ENCODE measurements around the gene FBXO2. TPM values are rescaled to one million over a fixed set of nuclear protein-coding genes. Genes with fewer than 3 reads are reported as not detected.

Gene FBXO2
- total and polyA plus RNA-seq, 2 donors (not counting 1 experiment from before 2014, with no cell fraction given): 0.87 to 2.6 TPM

- TF ChIP-seq CTCF (conservative IDR thresholded peaks at IDR 0.05 in 1 of 2, IDR thresholded peaks at IDR 0.05 in 1 of 2; ENCODE audit: low read depth in 1 of 2, low read length in 2 of 2) (no peak), EZH2 (IDR thresholded peaks at IDR 0.05; ENCODE audit: low read length, missing control alignments) (no peak)
- Histone ChIP-seq H3K9me3 (ENCODE audit: control insufficient read depth, insufficient read depth, low read depth, low read length) (no peaks in the 10 kb centered on the region), H3K4me1 (ENCODE audit: control insufficient read depth, extremely low read depth, insufficient read depth, low read length) (no peaks in the 10 kb centered on the region), H3K9ac (ENCODE audit: insufficient read depth, low read length) (no peak overlapping the region), H3K79me2 (ENCODE audit: control insufficient read depth, insufficient read depth, low read length) (no peaks in the 10 kb centered on the region), H3K27me3 (ENCODE audit: control insufficient read depth, insufficient read depth, low read length) (no peaks in the 10 kb centered on the region), H3K36me3 (ENCODE audit: control insufficient read depth, insufficient read depth, low read length) (peaks cover 17% of the 10 kb centered on the region), H3K27ac (ENCODE audit: insufficient read depth, low read length) (no peak overlapping the region), H2AFZ (ENCODE audit: low read length) (no peak overlapping the region), H4K20me1 (ENCODE audit: control insufficient read depth, extremely low read depth, insufficient read depth, low read length) (no peaks in the 10 kb centered on the region), H3K4me3 (replicated peaks in 1 of 4; ENCODE audit: control extremely low read depth in 1 of 4, insufficient read depth in 1 of 4, low read depth in 3 of 4, low read length in 4 of 4) (no peak overlapping the region), H3K4me2 (ENCODE audit: extremely low read depth, insufficient read depth, low read length) (no peak overlapping the region)
- no peak for DNase-seq (ENCODE audit: low read depth in 2 of 2)
Observed at GRCh38 chr1:11674488-11674887, 20.3 kb upstream of the FBXO2 start.

- Histone ChIP-seq H3K27me3 (ENCODE audit: control insufficient read depth, insufficient read depth, low read length) (no peaks in the 10 kb centered on the region), H3K4me3 (replicated peaks in 1 of 4; ENCODE audit: control extremely low read depth in 1 of 4, insufficient read depth in 1 of 4, low read depth in 3 of 4, low read length in 4 of 4) (no peak overlapping the region), H3K27ac (ENCODE audit: insufficient read depth, low read length) (no peak overlapping the region), H3K9me3 (ENCODE audit: control insufficient read depth, insufficient read depth, low read depth, low read length) (no peaks in the 10 kb centered on the region), H3K9ac (ENCODE audit: insufficient read depth, low read length) (no peak overlapping the region), H3K4me2 (ENCODE audit: extremely low read depth, insufficient read depth, low read length) (no peak overlapping the region), H2AFZ (ENCODE audit: low read length) (no peak overlapping the region), H3K4me1 (ENCODE audit: control insufficient read depth, extremely low read depth, insufficient read depth, low read length) (no peaks in the 10 kb centered on the region), H4K20me1 (ENCODE audit: control insufficient read depth, extremely low read depth, insufficient read depth, low read length) (no peaks in the 10 kb centered on the region), H3K36me3 (ENCODE audit: control insufficient read depth, insufficient read depth, low read length) (peaks cover 17% of the 10 kb centered on the region), H3K79me2 (ENCODE audit: control insufficient read depth, insufficient read depth, low read length) (no peaks in the 10 kb centered on the region)
- no peak for DNase-seq (ENCODE audit: low read depth in 2 of 2)
- TF ChIP-seq CTCF (conservative IDR thresholded peaks at IDR 0.05 in 1 of 2, IDR thresholded peaks at IDR 0.05 in 1 of 2; ENCODE audit: low read depth in 1 of 2, low read length in 2 of 2) (no peak), EZH2 (IDR thresholded peaks at IDR 0.05; ENCODE audit: low read length, missing control alignments) (no peak)
Observed at GRCh38 chr1:11673089-11673769, 19.0 kb upstream of the FBXO2 start.

GRCh38 chr1:11671544-11672286 is 17.5 kb upstream of the FBXO2 start:
- TF ChIP-seq CTCF (conservative IDR thresholded peaks at IDR 0.05 in 1 of 2, IDR thresholded peaks at IDR 0.05 in 1 of 2; ENCODE audit: low read depth in 1 of 2, low read length in 2 of 2) (no peak), EZH2 (IDR thresholded peaks at IDR 0.05; ENCODE audit: low read length, missing control alignments) (no peak)
- H3K27ac ChIP-seq (ENCODE audit: insufficient read depth, low read length): no peak overlapping the region
- no peaks in the 10 kb centered on the region for H3K4me1 ChIP-seq (ENCODE audit: control insufficient read depth, extremely low read depth, insufficient read depth, low read length)
- peaks cover 17% of the 10 kb centered on the region for H3K36me3 ChIP-seq (ENCODE audit: control insufficient read depth, insufficient read depth, low read length)
- H4K20me1 ChIP-seq (ENCODE audit: control insufficient read depth, extremely low read depth, insufficient read depth, low read length): no peaks in the 10 kb centered on the region
- H3K9me3 ChIP-seq (ENCODE audit: control insufficient read depth, insufficient read depth, low read depth, low read length): no peaks in the 10 kb centered on the region
- H3K4me2 ChIP-seq (ENCODE audit: extremely low read depth, insufficient read depth, low read length): no peak overlapping the region
- H3K27me3 ChIP-seq (ENCODE audit: control insufficient read depth, insufficient read depth, low read length): no peaks in the 10 kb centered on the region
- no peak overlapping the region for H3K9ac ChIP-seq (ENCODE audit: insufficient read depth, low read length)
- no peaks in the 10 kb centered on the region for H3K79me2 ChIP-seq (ENCODE audit: control insufficient read depth, insufficient read depth, low read length)
- no peak overlapping the region for H3K4me3 ChIP-seq (replicated peaks in 1 of 4; ENCODE audit: control extremely low read depth in 1 of 4, insufficient read depth in 1 of 4, low read depth in 3 of 4, low read length in 4 of 4)
- no peak overlapping the region for H2AFZ ChIP-seq (ENCODE audit: low read length)
- DNase-seq (ENCODE audit: low read depth in 2 of 2): no peak

All from fibroblast of lung (primary cell).